Activated CD8-positive, alpha-beta T cell treated with anti-CD3 and anti-CD28 coated beads for 36 hours (primary cell): ENCODE measurements around the gene DNAH8. TPM values are rescaled to one million over a fixed set of nuclear protein-coding genes. Genes with fewer than 3 reads are reported as not detected.

Experiments
- ATAC-seq: fragments of 200-7000 bp; cut with Tn5 transposase; one replicate; pipeline ENCODE4 v1.10.0; 2021; ENCODE audit warnings: mild to moderate bottlenecking, moderate library complexity
- CTCF ChIA-PET: fragments of 350-600 bp; sonication (Branson Sonifier 250); formaldehyde crosslinking; loops from one replicate; lab custom pipeline; 2021; ENCODE audit warnings: antibody characterized with exemption; lab: Charles Lee
- POLR2A ChIA-PET: fragments of 350-600 bp; sonication (Branson Sonifier 250); formaldehyde crosslinking; loops from one replicate; lab custom pipeline; 2021; ENCODE audit warnings: antibody characterized with exemption; lab: Charles Lee
- DNase-seq: peaks from one replicate; pipeline ENCODE4 v3.0.0-alpha.2; 2020
- H3K27ac Mint-ChIP-seq: one replicate; pipeline ENCODE4 v1.8.0; 2021; ENCODE audit warnings: mild to moderate bottlenecking, mixed read lengths
- H3K27me3 Mint-ChIP-seq: one replicate; pipeline ENCODE4 v1.8.0; 2021; ENCODE audit warnings: mixed read lengths
- H3K36me3 Mint-ChIP-seq: one replicate; pipeline ENCODE4 v1.8.0; 2021; ENCODE audit warnings: low read depth, mixed read lengths
- H3K4me1 Mint-ChIP-seq: one replicate; pipeline ENCODE4 v1.8.0; 2021; ENCODE audit warnings: low read depth, mixed read lengths
- H3K4me3 Mint-ChIP-seq: one replicate; pipeline ENCODE4 v1.8.0; 2021; ENCODE audit warnings: mild to moderate bottlenecking, moderate library complexity, mixed read lengths
- H3K9me3 Mint-ChIP-seq: one replicate; pipeline ENCODE4 v1.8.0; 2021; ENCODE audit warnings: mixed read lengths
- CTCF ChIP-seq: fragments of 200-600 bp; IDR thresholded peaks from one replicate; pipeline ENCODE4 v1.8.0; 2022; ENCODE audit warnings: antibody characterized with exemption, mild to moderate bottlenecking
- intact Hi-C: fragments of 100-400 bp; cut with micrococcal nuclease; formaldehyde crosslinking; loops from one replicate; pipeline ENCODE4 v1.10.0; 2022
- total RNA-seq, 2 experiments: library from RNA; stranded (reverse); gene quantifications; one replicate each; pipeline ENCODE4 v1.2.3, GENCODE V29; 2021

Gene DNAH8
- total RNA-seq, 2 experiments from 2014 or later = not detected

- ChIA-PET POLR2A (interaction anchor here (0.5 kb wide), 1 partner anchor 1197 kb away, joined by 3 read pairs; no protein-coding TSS in a partner anchor), CTCF (interaction anchor here (1.0 kb wide), 1 partner anchor 11 kb away, joined by 3 read pairs; no protein-coding TSS in a partner anchor)
- intact Hi-C loops = no loop called here
- Mint-ChIP-seq H3K4me1 (no peaks in the 10 kb centered on the region), H3K27ac (no peak overlapping the region), H3K27me3 (peaks cover 20% of the 10 kb centered on the region), H3K9me3 (no peaks in the 10 kb centered on the region), H3K4me3 (no peak overlapping the region), H3K36me3 (no peaks in the 10 kb centered on the region)
- ATAC-seq (no peak), DNase-seq (no peak)
- TF ChIP-seq CTCF = no peak
Measured at GRCh38 chr6:38779310-38780062, 64.4 kb downstream of the DNAH8 start.

- ATAC-seq = no peak
- intact Hi-C loops = no loop called here
Measured at GRCh38 chr6:38782616-38783015, 67.5 kb downstream of the DNAH8 start.

GRCh38 chr6:38783443-38784228 is 68.5 kb downstream of the DNAH8 start:
- Mint-ChIP-seq H3K4me1 (no peaks in the 10 kb centered on the region), H3K27ac (no peak overlapping the region), H3K9me3 (no peaks in the 10 kb centered on the region), H3K4me3 (no peak overlapping the region), H3K27me3 (peaks cover 27% of the 10 kb centered on the region), H3K36me3 (no peaks in the 10 kb centered on the region)
- CTCF ChIA-PET = no interaction called here
- TF ChIP-seq CTCF = no peak
- POLR2A ChIA-PET = no interaction called here
- no peak for DNase-seq
- no peak for ATAC-seq
- intact Hi-C loops = no loop called here

More at GRCh38 chr6:38782616-38783015, 67.5 kb downstream of the DNAH8 start:
- POLR2A ChIA-PET = no interaction called here
- Mint-ChIP-seq H3K9me3 (no peaks in the 10 kb centered on the region), H3K27ac (no peak overlapping the region), H3K36me3 (no peaks in the 10 kb centered on the region), H3K27me3 (peaks cover 26% of the 10 kb centered on the region), H3K4me3 (no peak overlapping the region), H3K4me1 (no peaks in the 10 kb centered on the region)
- TF ChIP-seq CTCF = no peak
- CTCF ChIA-PET = no interaction called here
- no peak for DNase-seq

GRCh38 chr6:38784506-38785235 is 69.6 kb downstream of the DNAH8 start:
- no peak for ATAC-seq
- Mint-ChIP-seq H3K36me3 (no peaks in the 10 kb centered on the region), H3K4me1 (no peaks in the 10 kb centered on the region), H3K9me3 (no peaks in the 10 kb centered on the region), H3K4me3 (no peak overlapping the region), H3K27me3 (peaks cover 26% of the 10 kb centered on the region), H3K27ac (no peak overlapping the region)
- DNase-seq = no peak
- CTCF ChIA-PET = no interaction called here
- POLR2A ChIA-PET = no interaction called here
- intact Hi-C loops = no loop called here
- TF ChIP-seq CTCF = no peak
